Measurements from ENCODE around the gene SLC16A5. TPM values are rescaled to one million over a fixed set of nuclear protein-coding genes. Genes with fewer than 3 reads are reported as not detected.

SLC16A5 gene
- total RNA-seq, 1 experiment from 2014 or later: 1.2 TPM

GRCh38 chr17:75146592-75146991, 58.8 kb downstream of the SLC16A5 start:
- TF ChIP-seq EZH2 (IDR thresholded peaks at IDR 0.05; ENCODE audit: low read length, unreplicated experiment) (no peak), EZH2phosphoT487 (IDR thresholded peaks at IDR 0.05; ENCODE audit: borderline replicate concordance, low read length) (no peak)
- TF ChIP-seq, protein P1, sequence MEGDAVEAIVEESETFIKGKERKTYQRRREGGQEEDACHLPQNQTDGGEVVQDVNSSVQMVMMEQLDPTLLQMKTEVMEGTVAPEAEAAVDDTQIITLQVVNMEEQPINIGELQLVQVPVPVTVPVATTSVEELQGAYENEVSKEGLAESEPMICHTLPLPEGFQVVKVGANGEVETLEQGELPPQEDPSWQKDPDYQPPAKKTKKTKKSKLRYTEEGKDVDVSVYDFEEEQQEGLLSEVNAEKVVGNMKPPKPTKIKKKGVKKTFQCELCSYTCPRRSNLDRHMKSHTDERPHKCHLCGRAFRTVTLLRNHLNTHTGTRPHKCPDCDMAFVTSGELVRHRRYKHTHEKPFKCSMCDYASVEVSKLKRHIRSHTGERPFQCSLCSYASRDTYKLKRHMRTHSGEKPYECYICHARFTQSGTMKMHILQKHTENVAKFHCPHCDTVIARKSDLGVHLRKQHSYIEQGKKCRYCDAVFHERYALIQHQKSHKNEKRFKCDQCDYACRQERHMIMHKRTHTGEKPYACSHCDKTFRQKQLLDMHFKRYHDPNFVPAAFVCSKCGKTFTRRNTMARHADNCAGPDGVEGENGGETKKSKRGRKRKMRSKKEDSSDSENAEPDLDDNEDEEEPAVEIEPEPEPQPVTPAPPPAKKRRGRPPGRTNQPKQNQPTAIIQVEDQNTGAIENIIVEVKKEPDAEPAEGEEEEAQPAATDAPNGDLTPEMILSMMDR (conservative IDR thresholded peaks at IDR 0.05; ENCODE audit: low read depth, low read length): no peak
- CTCF ChIA-PET: no interaction called here
- no peaks in the 10 kb centered on the region for H3K27me3 ChIP-seq (ENCODE audit: low read length)
- H3K4me2 ChIP-seq (ENCODE audit: low read length): no peak overlapping the region
- no TSS peak for BruUV-seq (replicated peaks)
- H3K9me3 ChIP-seq (ENCODE audit: low read length): no peaks in the 10 kb centered on the region
- no peak overlapping the region for H3K9ac ChIP-seq (ENCODE audit: low read length)
- H3K4me1 ChIP-seq (ENCODE audit: insufficient read depth, low read length): peaks cover 7% of the 10 kb centered on the region; the same call in 1 of the 2 replicates
- peaks cover 6% of the 10 kb centered on the region for H3F3A ChIP-seq (ENCODE audit: low read length, unreplicated experiment)
- intact Hi-C loops (cut with micrococcal nuclease): no loop called here
- H4K20me1 ChIP-seq (ENCODE audit: low read length): peaks cover 53% of the 10 kb centered on the region
- H3K4me3 ChIP-seq (ENCODE audit: low read length): no peak overlapping the region
- DNase-seq (no peak), ATAC-seq (no peak)
- POLR2A ChIA-PET (ENCODE audit: unreplicated experiment): no interaction called here
- H2AFZ ChIP-seq (ENCODE audit: low read length): no peak overlapping the region
- H3K27ac ChIP-seq (ENCODE audit: low read length): no peak overlapping the region
- peaks cover 89% of the 10 kb centered on the region for H3K79me2 ChIP-seq (ENCODE audit: low read length)
- no peaks in the 10 kb centered on the region for H3K9me2 ChIP-seq (replicated peaks; ENCODE audit: low read length)
- H3K36me3 ChIP-seq (ENCODE audit: low read depth, low read length): peaks cover 68% of the 10 kb centered on the region

DNA sequence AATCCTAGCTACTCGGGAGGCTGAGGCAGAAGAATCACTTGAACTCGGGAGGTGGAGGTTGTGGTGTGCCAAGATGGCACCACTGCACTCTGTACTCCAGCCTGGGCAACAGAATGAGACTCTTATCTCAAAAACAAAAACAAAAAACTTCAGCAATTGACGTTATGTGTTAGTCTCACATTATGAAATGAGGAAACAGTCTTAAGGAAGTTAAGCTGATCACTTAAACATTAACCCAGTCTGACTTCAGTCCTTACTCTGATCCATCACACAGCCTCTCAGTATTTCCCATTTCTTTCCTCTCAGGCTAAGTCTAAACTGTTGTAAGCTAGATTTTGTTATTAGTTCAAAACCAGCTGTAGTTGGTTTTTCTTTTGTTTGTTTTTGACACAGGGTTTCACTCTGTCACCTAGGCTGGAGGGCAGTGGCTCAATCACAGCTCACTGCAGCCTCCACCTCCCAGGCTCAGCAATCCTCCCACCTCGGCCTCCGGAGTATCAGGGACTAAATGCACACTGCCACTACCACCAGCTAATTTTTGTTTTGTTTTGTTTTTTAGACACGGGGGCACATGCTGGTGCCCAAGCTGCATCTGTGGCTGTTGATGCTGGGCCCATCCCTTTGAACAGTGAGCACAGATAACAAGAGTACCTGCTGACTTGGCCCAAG, 60.3 kb downstream of the SLC16A5 start:
- no peak overlapping the region for H3K4me2 ChIP-seq (ENCODE audit: low read length)
- DNase-seq (no peak), ATAC-seq (no peak)
- H3F3A ChIP-seq (ENCODE audit: low read length, unreplicated experiment): peaks cover 3% of the 10 kb centered on the region
- H3K27me3 ChIP-seq (ENCODE audit: low read length): no peaks in the 10 kb centered on the region
- ChIA-PET CTCF (no interaction called here), POLR2A (ENCODE audit: unreplicated experiment) (interaction anchor here (0.7 kb wide), 1 partner anchor 30 kb away, joined by 4 read pairs; no protein-coding TSS in a partner anchor)
- H3K36me3 ChIP-seq (ENCODE audit: low read depth, low read length): peaks cover 56% of the 10 kb centered on the region
- no peak overlapping the region for H3K9ac ChIP-seq (ENCODE audit: low read length)
- H2AFZ ChIP-seq (ENCODE audit: low read length): no peak overlapping the region
- no peak overlapping the region for H3K27ac ChIP-seq (ENCODE audit: low read length)
- H3K4me3 ChIP-seq (ENCODE audit: low read length): no peak overlapping the region
- BruUV-seq (replicated peaks): no TSS peak
- TF ChIP-seq, protein P1 (conservative IDR thresholded peaks at IDR 0.05; ENCODE audit: low read depth, low read length): no peak
- TF ChIP-seq EZH2phosphoT487 (IDR thresholded peaks at IDR 0.05; ENCODE audit: borderline replicate concordance, low read length) (no peak), EZH2 (IDR thresholded peaks at IDR 0.05; ENCODE audit: low read length, unreplicated experiment) (no peak)
- H3K9me2 ChIP-seq (replicated peaks; ENCODE audit: low read length): no peaks in the 10 kb centered on the region
- H4K20me1 ChIP-seq (ENCODE audit: low read length): peaks cover 67% of the 10 kb centered on the region
- H3K9me3 ChIP-seq (ENCODE audit: low read length): no peaks in the 10 kb centered on the region
- intact Hi-C loops (cut with micrococcal nuclease): no loop called here
- H3K79me2 ChIP-seq (ENCODE audit: low read length): peaks cover 95% of the 10 kb centered on the region
- H3K4me1 ChIP-seq (ENCODE audit: insufficient read depth, low read length): peaks cover 14% of the 10 kb centered on the region; the same call in 1 of the 2 replicates

DNA sequence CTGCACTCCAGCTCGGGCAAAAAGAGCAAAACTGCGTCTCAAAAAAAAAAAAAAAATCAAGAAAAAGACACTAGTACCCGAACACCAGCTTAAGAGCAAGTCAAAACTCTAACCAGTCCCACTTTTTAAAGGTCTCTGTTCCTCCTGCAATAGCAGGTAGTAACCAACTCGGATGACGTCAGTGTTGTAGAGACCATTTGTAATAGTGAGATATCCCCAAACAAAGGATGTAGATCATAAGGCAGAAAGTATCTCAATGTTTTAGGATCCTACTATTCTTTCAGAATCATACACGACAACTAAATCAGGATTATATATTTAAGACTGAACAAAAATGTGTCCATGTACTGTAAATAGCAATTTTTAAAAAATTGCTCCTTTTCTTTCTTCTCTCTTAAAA, 64.2 kb downstream of the SLC16A5 start:
- H3K79me2 ChIP-seq (ENCODE audit: low read length): peaks cover 81% of the 10 kb centered on the region
- H3K4me3 ChIP-seq (ENCODE audit: low read length): peak overlapping the region; percentile 82
- CTCF ChIA-PET: interaction anchor here (0.6 kb wide), 1 partner anchor 38 kb away, joined by 3 read pairs; no protein-coding TSS in a partner anchor
- peak overlapping the region; percentile 95 for H3K4me2 ChIP-seq (ENCODE audit: low read length)
- peaks cover 21% of the 10 kb centered on the region for H3K36me3 ChIP-seq (ENCODE audit: low read depth, low read length)
- H4K20me1 ChIP-seq (ENCODE audit: low read length): peaks cover 63% of the 10 kb centered on the region
- H3F3A ChIP-seq (ENCODE audit: low read length, unreplicated experiment): no peaks in the 10 kb centered on the region
- intact Hi-C loops (cut with micrococcal nuclease): no loop called here
- ATAC-seq: no peak
- DNase-seq: peak; percentile 63
- no peaks in the 10 kb centered on the region for H3K9me3 ChIP-seq (ENCODE audit: low read length)
- no peak overlapping the region for H3K27ac ChIP-seq (ENCODE audit: low read length)
- no peaks in the 10 kb centered on the region for H3K9me2 ChIP-seq (replicated peaks; ENCODE audit: low read length)
- H2AFZ ChIP-seq (ENCODE audit: low read length): no peak overlapping the region
- peaks cover 24% of the 10 kb centered on the region for H3K4me1 ChIP-seq (ENCODE audit: insufficient read depth, low read length)
- no TSS peak for BruUV-seq (replicated peaks)
- POLR2A ChIA-PET (ENCODE audit: unreplicated experiment): no interaction called here
- H3K27me3 ChIP-seq (ENCODE audit: low read length): no peaks in the 10 kb centered on the region
- TF ChIP-seq EZH2 (IDR thresholded peaks at IDR 0.05; ENCODE audit: low read length, unreplicated experiment) (no peak), EZH2phosphoT487 (IDR thresholded peaks at IDR 0.05; ENCODE audit: borderline replicate concordance, low read length) (no peak)
- TF ChIP-seq, protein P1 (conservative IDR thresholded peaks at IDR 0.05; ENCODE audit: low read depth, low read length): no peak
- H3K9ac ChIP-seq (ENCODE audit: low read length): peak overlapping the region; percentile 87
